SHP77 (cell line): ENCODE measurements around the gene SLC2A9.

ENCODE experiments used
- DNase-seq, 2 experiments: peaks; one replicate each; lab custom pipeline; 2025; lab: John Stamatoyannopoulos, UW

The SLC2A9 gene

GRCh38 chr4:10045481-10045880 lies 24.2 kb upstream of the SLC2A9 start:
- no peak for DNase-seq

- no peak for DNase-seq
Observed at GRCh38 chr4:10041036-10041435, 19.7 kb upstream of the SLC2A9 start.

GRCh38 chr4:10040049-10040892 lies 19.0 kb upstream of the SLC2A9 start:
- no peak for DNase-seq

DNA sequence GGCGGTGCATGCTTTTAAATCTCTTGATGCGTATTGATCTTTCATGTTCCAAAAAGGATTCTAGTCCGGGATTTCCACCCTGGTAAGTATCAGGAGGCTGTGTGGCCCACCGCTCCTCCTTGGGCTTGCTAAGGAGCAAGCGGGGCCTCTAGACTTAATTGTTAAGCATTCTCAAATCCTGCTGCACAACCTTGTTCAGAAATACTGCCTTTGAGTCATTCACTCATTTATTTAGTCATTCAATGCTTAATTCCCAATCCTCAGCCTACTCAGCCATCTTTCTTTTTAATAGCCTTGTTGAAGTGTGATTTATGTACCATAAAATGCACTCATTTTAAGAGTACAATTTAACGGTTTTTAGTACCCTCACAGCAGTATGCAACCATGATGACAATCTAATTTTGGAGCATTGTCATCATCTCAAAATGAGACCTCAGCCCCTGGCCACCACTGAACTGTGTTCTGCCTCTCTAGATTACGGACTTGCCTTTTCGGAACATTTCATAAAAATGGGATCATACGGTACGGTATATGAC lies 15.6 kb upstream of the SLC2A9 start:
- no peak for DNase-seq

GRCh38 chr4:10035130-10035529 lies 13.8 kb upstream of the SLC2A9 start:
- no peak for DNase-seq

GRCh38 chr4:10034612-10035104 lies 13.4 kb upstream of the SLC2A9 start:
- DNase-seq = no peak

- no peak for DNase-seq
Observed at GRCh38 chr4:10034136-10034535, 12.8 kb upstream of the SLC2A9 start.

GRCh38 chr4:10033191-10033881 lies 12.0 kb upstream of the SLC2A9 start:
- DNase-seq = no peak

- no peak for DNase-seq
Observed at GRCh38 chr4:10032625-10033024, 11.3 kb upstream of the SLC2A9 start.

DNA sequence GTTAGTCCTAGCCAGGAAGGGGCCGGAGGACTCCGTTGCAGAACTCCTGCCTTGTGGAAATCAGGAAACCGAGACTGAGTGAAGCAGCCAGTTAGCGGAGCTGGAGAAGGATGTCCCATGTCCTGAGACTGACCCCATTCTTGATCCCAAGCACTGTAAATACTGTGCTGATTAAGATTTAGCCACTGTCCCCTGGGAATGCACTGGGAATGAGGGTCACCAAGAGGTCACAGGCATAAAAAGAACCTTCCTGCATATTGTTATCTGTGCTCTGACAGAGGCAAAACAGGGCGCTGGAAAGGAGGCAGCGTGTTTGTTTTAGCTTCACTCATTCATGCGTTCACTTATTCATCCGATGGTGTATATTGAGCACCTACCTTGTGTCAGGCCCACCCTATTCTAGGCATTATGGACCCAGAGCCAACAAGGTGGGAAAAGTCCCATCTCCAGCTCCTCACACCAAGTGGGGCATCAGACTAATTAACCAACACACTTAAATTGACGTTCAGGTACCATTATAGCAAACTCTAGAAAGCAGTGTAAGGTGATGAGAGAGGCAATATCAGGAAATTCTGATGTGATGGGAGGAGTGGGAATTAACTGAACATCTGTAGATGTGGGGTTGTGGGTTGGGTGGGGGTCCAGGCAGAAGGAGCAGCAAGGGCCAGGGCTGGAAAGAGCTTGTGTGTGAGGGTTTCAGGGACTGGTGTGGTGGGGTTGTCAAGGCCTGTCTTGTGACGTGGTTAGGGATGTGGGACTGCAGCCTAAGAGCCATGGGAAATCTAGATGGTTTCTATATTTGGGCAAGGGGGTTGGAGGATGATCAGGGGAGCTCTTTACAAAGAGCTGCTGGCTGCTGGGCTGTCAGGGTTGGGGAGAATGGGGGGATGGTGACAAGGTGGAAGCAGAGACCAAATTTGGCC lies 10.6 kb upstream of the SLC2A9 start:
- no peak for DNase-seq

GRCh38 chr4:10030972-10031667 lies 9.8 kb upstream of the SLC2A9 start:
- no peak for DNase-seq

DNA sequence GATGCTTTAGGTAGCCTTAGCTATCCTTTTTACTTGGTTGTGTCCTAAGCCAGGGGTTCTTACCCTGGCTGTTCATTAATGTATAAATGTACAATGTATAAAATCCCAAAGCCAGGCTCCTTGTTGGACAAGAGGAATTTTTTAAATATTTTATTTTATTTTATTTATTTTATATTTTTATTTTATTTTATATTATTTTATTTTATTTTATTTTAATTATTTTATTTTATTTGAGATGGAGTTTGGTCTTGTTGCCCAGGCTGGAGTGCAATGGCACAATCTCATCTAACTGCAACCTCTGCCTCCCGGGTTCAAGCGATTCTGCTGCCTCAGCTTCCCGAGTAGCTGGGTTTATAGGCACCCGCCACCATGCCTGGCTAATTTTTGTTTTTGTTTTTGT lies 8.1 kb upstream of the SLC2A9 start:
- no peak for DNase-seq

DNA sequence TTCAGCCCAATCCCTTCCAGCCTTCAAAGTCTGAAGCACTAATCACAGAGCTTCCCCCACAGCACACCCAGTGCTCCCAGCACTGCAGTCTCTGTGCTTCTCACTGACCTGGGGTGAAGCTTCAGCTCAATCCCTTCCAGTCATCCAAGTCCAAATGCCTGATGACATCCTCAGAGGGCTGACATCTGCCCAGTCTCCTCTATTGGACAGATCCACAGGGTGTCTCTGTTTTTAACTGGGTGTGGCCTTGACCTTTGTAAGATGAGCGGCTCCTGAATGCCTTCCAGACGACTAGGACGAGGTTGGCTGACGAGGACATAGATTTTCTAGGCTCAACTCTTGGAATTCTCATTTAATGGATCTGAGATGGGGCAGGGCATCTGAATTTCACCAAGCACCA lies 7.6 kb upstream of the SLC2A9 start:
- DNase-seq = no peak

- DNase-seq = no peak
Observed at GRCh38 chr4:10026485-10026884, 5.2 kb upstream of the SLC2A9 start.

GRCh38 chr4:10025230-10025806 lies 4.0 kb upstream of the SLC2A9 start:
- DNase-seq = no peak

DNA sequence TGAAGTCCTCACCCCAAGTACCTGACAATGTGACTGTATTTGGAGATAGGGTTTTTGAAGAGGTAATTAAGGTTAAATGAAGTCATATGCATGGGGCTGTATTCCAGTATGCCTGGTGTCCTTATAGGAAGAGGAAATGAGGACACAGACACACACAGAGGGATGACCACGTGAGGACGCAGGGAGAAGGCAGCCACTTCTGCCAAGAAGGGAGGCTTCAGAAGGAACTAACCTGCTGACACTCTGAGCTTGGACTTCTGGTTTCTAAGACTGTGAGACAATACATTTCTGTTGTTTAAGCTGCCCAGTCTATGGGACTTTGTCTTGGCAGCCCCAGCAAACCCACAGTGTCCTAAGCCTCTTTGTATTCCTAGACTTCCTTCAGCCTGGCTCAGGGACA lies 3.0 kb upstream of the SLC2A9 start:
- no peak for DNase-seq

- no peak for DNase-seq
Observed at GRCh38 chr4:10023806-10024205, 2.5 kb upstream of the SLC2A9 start.

DNA sequence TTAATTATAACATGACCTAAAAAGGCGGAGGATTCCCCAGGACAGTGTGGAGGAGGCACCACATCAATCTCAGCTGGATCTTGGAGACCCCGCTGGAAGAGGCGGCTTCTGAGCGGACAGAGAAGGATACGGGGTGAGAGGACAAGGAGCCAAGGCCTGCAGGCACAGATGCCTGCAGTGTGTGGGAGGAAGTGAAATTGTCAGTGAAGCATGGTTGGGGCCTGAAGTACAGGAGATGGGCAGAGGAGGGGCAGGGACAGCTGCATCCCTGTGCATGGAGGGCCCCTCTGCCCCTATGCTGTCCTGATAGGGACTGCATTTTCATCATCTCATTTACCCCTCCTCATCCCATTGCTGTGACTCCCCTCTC lies 1.7 kb upstream of the SLC2A9 start:
- no peak for DNase-seq

DNA sequence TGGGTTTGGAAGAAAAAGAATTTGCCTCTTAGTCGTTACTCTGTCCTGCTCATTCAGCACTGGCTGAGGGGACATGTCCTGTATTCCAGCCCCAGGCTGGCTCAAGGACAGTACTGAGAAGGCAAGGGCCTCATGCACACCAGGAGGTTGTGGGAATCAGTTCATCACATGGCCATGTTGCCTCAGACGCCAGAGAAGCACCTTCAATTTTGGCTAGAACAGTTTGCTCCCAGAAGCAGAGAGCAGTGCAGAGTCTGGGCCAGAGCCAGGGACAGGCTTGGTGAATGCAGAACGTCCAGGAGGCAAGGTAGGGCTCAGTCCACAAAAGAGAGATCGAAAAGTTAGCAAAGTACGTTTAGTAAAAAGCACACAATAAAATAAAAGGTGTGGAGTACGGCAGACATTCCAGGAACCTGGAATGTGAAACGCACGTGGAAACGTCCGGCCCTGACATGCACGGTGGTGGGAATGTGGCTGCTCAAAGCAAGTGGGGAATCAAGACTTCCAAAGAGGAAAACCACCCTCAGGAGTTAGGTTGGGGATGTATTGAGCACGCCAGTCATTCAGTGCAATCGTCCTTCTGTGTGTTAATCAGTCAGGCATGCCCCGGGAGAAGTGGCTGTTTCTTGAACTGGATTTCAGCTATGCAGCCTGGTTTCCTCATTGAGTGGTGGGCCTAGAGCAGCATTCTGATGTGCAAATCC lies 1.2 kb upstream of the SLC2A9 start:
- no peak for DNase-seq

GRCh38 chr4:10021653-10022023 lies 341 bp upstream of the SLC2A9 start:
- DNase-seq = no peak

DNA sequence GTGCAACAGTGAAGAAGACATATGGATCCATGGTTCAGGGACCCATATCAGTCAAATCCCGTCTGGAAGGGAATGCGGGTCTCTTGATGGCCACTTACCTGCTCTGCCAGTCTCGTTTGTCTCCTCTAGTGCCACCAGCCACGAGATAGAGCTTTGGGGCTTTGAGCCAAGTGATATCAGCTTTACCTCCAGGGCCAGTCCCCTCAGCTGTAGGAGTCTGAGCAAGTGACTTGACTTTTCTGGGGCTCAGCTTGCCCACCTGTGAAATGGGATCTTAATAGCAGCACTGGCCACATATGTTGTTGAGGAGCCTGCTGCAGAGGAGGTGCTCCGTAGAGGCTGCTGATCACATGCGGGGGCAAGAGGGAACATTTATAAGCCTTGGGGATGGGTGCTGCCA lies 1.2 kb downstream of the SLC2A9 start:
- DNase-seq = no peak
